ENCODE measurements around the gene STBD1.

DNA sequence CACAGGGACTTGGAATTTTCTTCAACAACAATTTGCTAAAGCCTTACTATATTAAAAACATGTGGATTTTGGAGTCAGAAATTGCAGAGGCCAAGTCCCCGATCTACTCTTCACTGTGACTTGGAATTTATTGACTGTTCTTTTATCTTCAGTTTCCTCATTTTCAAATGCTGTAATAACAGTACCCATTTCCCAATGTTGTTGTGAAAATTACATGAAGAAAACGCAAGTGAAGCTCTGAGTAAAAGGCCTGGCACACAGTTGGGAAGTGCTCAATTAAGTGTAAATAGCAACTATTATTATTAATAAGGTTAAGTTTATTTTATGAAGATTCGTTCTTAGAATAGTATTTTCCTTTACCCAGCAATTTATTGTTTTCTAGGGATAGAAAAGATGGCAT lies 15.7 kb downstream of the STBD1 start:
- TF ChIP-seq, protein P1, sequence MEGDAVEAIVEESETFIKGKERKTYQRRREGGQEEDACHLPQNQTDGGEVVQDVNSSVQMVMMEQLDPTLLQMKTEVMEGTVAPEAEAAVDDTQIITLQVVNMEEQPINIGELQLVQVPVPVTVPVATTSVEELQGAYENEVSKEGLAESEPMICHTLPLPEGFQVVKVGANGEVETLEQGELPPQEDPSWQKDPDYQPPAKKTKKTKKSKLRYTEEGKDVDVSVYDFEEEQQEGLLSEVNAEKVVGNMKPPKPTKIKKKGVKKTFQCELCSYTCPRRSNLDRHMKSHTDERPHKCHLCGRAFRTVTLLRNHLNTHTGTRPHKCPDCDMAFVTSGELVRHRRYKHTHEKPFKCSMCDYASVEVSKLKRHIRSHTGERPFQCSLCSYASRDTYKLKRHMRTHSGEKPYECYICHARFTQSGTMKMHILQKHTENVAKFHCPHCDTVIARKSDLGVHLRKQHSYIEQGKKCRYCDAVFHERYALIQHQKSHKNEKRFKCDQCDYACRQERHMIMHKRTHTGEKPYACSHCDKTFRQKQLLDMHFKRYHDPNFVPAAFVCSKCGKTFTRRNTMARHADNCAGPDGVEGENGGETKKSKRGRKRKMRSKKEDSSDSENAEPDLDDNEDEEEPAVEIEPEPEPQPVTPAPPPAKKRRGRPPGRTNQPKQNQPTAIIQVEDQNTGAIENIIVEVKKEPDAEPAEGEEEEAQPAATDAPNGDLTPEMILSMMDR (IDR thresholded peaks at IDR 0.05; ENCODE audit: poor library complexity): no peak
- TF ChIP-seq EZH2 (IDR thresholded peaks at IDR 0.05; ENCODE audit: borderline replicate concordance): no peak
